Endometrial microvascular endothelial cells (primary cell): ENCODE data around the gene TOMM40. TPM values are rescaled to one million over a fixed set of nuclear protein-coding genes. Genes with fewer than 3 reads are reported as not detected.
"Not testable (repeated sequence)": the region's sequence is repeated elsewhere in the genome, so short reads cannot be mapped to it uniquely, and the experiment has no call there.

Experiments used
- in situ Hi-C: cut with HindIII; loops from 2 replicates; pipeline ENCODE4 v1.10.0; 2017; ENCODE audit warnings: low sequenced_read_pairs, low pct_unique_long_range_greater_than_20kb; ENCODE audit errors: inconsistent ontology term
- total RNA-seq: library from RNA; depleted of rRNA; stranded (reverse); fragments of >200 nt; gene quantifications from one replicate; pipeline ENCODE4 v1.2.3, GENCODE V29; 2015; ENCODE audit errors: inconsistent ontology term

The TOMM40 gene
- total RNA-seq, 1 donor from 2014 or later, result 142 TPM

DNA sequence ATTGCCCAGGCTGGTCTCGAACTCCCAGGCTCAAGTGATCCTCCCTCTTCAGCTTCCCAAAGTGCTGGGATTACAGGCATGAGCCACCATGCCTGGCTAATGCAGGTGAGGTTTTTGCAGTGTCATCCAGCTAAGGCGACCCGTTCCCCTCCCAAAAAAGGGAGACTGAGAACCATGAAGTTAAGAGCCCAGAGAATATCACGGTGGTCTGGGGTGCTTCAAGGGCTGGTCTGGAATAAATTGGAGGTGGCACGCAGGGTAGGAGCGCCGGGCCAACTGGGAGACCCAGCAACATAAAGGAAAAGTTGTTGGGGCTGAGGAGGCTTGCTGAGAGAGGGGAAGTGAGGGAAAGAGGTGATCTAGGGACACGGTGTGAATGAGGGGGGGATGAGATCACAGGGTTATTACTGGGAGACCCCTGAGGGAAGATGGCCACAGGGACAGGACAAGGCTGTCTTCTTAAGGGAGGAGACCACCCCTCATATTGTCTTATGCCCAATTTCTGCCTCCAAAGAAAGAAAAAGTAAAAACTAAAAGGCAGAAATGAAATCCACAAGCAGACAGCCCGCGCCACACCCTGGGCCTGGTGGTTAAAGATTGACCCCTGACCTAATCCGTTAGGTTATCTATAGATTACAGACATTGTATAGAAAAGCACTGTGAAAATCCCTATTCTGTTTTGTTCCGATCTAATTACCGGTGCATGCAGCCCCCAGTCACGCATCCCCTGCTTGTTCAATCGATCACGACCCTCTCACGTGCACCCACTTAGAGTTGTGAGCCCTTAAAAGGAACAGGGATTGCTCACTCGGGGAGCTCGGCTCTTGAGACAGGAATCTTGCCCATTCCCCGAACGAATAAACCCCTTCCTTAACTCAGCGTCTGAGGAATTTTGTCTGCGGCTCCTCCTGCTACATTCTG is 22.7 kb downstream of the TOMM40 start:
- in situ Hi-C loops, result not testable (repeated sequence)

DNA sequence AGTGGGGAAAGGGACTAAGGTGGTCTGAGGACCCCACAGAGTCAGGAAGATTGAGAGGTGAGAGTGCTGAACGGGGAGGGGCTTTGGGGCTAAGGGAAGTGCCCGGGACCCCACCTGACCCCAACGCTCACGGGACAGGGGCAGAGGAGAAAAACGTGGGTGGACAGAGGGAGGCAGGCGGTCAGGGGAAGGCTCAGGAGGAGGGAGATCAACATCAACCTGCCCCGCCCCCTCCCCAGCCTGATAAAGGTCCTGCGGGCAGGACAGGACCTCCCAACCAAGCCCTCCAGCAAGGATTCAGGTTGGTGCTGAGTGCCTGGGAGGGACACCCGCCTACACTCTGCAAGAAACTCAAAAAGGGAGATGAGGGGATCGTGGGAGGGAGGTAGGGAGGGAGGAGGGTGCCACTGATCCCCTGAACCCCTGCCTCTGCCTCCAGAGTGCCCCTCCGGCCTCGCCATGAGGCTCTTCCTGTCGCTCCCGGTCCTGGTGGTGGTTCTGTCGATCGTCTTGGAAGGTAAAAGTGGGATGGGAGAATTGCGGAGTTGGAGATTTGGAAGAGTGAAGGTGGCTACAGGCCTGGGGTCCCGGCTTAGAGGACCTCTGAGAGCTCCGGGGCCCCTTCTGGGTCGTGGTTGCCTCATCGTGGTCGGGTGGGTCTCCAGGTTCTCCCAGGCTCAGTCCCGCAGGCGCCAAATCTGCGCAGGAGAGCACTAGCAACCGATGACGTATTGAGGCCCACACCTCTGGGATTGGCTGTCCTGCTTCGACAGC is 23.6 kb downstream of the TOMM40 start, which contains the start of gene APOC1:
Gene APOC1 (plus strand): TSS at position 176 of the 774 bp plus-strand sequence. CDS start 284 bp downstream, at position 460.
- in situ Hi-C loops, result not testable (repeated sequence)

DNA sequence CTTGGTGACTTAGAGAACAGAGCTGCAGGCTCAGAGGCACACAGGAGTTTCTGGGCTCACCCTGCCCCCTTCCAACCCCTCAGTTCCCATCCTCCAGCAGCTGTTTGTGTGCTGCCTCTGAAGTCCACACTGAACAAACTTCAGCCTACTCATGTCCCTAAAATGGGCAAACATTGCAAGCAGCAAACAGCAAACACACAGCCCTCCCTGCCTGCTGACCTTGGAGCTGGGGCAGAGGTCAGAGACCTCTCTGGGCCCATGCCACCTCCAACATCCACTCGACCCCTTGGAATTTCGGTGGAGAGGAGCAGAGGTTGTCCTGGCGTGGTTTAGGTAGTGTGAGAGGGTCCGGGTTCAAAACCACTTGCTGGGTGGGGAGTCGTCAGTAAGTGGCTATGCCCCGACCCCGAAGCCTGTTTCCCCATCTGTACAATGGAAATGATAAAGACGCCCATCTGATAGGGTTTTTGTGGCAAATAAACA is 33.2 kb downstream of the TOMM40 start:
- in situ Hi-C loops, result no loop called here

DNA sequence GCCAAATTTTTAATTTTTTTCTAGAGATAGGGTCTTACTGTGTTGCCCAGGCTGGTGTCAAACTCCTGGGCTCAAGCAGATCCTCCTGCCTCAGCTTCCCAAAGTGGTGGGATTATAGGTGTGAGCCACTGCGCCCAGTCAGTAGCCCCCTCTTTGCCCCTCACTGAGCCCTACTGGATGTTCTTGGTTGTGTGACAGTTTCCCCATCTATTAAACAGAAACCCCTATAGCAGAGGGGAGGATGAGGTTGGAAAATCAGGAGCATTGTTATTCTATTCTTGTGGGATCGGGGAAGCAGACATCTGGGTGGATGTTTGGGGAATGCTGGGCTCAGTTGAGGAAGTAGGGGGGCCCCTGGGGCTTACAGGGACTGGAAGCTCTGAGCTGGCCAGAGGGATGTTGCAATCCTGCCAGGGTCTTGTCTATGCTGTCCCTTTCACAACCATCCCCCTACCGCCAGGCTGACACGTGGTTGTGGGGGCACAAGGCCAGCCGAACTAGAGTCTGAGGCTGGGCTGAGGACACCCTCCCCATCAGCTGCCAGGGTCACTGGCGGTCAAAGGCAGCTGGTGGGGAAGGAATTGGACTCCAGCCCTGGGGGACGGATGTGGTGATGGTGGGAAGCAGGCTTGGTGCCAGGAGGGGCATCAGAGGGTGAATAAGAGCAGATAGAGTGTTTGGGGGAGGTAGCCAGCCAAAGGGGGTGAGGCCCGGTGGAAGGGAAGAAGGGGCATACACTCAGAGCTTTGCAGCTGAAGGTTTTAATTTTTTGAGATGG is 34.2 kb downstream of the TOMM40 start:
- in situ Hi-C loops, result no loop called here

DNA sequence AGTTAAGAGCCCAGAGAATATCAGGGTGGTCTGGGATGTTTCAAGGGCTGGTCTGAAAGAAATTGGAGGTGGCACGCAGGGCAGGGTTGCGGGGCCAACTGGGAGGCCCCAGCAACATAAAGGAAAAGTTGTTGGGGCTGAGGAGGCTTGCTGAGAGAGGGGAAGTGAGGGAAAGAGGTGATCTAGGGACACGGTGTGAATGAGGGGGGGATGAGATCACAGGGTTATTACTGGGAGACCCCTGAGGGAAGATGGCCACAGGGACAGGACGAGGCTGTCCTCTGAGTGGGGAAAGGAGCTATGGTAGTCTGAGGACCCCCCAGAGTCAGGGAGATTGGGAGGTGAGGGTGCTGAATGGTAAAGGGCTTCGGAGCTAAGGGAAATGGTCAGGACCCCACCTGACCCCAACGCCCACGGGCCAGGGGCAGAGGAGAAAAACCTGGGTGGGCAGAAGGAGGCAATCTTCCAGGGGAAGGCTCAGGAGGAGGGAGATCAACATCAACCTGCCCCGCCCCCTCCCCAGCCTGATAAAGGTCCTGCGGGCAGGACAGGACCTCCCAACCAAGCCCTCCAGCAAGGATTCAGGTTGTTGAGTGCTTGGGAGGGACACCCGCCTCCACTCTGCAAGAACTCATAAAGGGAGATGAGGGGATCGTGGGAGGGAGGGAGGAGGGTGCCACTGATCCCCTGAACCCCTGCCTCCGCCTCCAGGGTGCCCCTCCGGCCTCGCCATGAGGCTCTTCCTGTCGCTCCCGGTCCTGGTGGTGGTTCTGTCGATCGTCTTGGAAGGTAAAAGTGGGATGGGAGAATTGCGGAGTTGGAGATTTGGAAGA is 35.4 kb downstream of the TOMM40 start:
- in situ Hi-C loops, result not testable (repeated sequence)

DNA sequence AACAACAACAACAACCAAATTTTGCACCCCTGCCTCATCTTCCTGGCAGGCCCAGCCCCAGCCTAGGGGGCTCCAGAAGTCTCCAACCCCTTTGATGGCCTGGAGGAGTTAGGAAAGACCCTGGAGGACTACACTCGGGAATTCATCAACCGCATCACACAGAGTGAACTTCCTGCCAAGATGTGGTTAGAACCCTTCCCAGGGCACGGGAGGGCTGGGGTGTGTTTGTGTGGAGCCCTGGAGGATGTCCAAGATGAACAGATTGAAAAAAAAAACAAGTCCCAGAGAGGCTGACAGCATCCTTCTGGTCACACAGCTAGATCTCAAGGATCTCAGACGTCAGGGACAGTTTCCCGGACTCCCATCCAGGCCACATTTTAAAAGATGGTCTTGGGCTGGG is 36.7 kb downstream of the TOMM40 start:
- in situ Hi-C loops, result no loop called here

DNA sequence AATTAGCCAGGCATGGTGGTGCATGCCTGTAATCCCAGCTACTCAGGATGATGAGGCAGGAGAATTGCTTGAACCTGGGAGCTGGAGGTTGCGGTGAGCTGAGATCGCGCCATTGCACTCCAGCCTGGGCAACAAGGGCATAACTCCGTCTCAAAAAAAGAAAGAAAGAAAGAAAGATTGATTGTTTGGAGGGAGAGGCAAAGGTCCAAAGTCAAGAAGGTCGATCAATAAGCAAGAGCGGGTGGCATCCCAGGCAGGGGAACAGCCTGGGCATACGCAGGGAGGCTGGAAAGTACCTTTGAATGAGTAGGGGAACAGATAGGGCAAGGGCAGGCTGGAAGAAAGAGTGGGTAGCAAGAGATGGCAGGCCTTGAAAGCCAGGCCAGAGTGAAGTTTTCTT is 39.0 kb downstream of the TOMM40 start:
- in situ Hi-C loops, result no loop called here

DNA sequence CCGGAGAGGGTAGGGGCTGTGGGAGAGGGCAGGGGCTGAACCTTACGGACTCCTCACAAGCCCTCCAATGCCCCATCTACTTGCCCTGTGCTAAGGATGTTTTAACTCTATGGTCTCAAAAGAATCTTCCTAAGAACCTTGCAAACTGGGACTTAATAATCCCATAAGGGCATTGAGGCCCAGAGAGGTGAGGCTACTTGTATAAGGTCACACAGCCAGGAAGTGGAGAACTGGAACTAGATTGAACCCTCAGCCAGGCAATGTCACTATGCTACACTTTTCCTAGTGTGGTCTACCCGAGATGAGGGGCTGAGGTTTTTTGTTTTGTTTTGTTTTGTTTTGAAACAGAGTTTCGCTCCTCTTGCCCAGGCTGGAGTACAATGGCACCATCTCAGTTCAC is 40.5 kb downstream of the TOMM40 start:
- in situ Hi-C loops, result no loop called here

DNA sequence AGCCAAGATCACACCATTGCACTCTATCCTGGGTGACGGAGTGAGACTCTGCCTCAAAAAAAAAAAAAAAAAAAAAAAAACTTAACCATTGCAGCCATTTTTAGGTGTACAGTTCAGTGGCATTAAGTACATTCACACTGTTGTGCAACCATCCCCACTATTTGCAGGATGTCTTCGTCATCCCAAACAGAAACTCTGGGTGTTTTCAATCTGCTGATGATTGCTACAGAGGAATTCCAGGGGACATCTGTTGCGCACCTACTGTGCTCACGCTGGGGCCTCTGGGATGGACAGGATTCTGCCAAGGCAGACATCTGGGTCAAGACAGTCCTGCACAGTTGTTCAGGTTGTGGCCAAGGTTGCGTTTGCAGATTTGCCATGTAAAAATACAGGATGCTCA is 48.6 kb downstream of the TOMM40 start:
- in situ Hi-C loops, result no loop called here

DNA sequence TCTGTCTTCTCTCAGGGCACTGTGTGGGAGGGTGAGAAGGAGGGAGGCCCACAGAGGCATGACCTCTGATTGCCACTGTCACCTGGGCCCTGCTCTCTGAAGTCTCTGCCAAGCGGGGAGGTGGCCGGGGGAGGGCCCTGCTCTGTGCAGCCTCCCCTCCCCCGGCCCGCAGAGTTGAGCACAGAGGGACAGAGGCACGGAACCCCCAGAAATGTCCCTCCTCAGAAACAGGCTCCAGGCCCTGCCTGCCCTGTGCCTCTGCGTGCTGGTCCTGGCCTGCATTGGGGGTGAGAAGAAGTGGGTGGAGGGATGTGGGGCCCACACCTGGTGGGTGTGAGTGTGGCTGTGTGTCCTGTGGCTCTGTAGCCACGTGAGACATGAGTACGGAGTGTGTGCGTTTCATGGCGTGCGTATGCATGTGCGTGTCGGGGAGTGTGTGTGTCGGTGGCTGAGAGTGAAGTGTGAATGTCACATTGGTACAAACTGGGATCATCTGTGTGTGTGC is 51.1 kb downstream of the TOMM40 start, which contains the start of gene APOC4:
Gene APOC4 (plus strand): TSS at position 171 of the 505 bp plus-strand sequence. CDS start 41 bp downstream, at position 212.
- in situ Hi-C loops, result no loop called here

DNA sequence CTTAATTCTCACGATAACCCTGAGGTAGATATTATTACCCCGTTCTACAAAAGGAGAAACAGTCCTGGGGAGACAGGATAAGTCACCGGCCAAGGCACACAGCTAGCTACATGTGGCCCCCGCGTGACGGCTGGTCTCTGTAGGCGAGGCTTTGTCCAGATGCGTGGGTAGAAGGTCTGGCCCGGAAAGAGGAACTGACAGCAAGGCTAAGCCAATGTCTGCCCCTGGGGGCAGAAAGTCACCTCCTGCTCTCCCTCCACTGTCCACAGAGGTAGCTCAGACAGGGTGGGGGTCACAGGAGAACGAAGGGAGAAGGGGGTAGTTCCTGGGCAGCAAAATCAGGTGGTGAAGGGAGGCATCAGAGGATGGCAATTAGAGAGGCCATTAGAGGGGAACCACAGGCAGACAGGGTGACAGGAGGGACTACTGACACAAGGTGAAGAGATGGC is 52.8 kb downstream of the TOMM40 start:
- in situ Hi-C loops, result no loop called here

DNA sequence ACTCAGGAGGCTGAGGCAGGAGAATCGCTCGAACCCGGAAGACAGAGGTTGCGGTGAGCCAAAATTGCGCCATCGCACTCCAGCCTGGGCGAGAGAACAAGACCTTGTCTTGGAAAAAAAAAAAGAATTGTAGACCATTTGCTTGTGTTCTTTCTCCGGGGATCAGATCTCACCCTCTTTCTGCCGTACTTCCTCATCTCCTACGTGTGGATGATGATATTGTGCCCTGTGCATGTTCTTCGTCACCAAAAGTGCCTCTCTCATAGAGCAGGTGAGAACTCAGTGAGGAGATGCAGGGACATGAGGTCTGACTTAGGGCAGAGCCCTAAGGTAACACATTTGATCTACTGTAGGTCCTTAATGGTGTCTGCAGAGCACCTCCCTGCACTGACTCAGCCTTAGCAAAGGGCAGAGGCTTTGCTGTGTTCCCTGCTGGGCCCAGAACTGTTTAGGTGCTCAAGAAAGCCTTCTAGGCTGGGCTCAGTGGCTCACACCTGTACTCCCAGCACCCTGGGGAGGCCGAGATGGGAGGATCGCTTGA is 56.1 kb downstream of the TOMM40 start:
- in situ Hi-C loops, result no loop called here

DNA sequence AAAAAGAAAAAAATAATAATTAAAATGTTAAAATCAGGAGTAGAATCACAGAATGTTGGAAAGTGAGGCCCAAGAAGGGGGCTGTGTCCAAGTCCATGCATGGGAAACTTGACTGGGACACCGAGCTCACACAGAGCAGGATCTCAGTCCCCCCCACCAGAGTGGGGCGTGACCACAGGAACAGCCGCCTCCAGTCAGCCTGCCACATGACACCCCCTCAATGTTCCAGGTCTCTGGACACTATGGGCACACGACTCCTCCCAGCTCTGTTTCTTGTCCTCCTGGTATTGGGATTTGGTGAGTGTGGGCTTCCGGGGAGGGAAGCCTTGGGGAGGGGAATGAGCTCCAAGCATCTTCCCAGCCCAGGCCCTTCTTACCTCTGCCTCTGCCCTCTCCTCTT is 57.2 kb downstream of the TOMM40 start:
- in situ Hi-C loops, result no loop called here

DNA sequence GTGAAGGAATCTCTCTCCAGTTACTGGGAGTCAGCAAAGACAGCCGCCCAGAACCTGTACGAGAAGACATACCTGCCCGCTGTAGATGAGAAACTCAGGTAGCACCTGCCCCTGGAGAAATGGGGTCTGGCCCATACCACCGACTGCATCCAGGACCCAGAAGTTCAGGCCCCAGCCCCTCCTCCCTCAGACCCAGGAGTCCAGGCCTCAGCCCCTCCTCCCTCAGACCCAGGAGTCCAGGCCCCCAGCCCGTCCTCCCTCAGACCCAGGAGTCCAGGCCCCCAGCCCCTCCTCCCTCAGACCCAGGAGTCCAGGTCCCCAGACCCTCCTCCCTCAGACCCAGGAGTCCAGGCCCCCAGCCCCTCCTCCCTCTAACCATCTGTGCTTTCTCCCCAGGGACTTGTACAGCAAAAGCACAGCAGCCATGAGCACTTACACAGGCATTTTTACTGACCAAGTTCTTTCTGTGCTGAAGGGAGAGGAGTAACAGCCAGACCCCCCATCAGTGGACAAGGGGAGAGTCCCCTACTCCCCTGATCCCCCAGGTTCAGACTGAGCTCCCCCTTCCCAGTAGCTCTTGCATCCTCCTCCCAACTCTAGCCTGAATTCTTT is 57.8 kb downstream of the TOMM40 start:
- in situ Hi-C loops, result no loop called here

DNA sequence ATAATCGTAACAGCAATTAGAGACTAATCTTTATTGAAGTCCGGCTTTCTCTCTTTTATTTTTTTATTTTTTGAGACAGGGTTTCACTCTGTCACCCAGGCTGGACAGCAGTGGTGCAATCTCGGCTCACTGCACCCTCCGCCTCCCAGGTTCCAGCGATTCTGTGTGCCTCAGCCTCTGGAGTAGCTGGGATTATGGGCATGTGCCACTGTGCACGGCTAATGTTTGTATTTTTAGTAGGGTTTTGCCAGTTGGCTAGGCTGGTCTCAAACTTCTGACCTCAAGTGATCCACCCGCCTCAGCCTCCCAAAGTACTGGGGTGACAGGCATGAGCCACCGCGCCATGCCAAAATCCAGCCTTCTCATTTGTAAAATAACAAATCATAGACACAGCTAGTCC is 58.5 kb downstream of the TOMM40 start:
- in situ Hi-C loops, result no loop called here

DNA sequence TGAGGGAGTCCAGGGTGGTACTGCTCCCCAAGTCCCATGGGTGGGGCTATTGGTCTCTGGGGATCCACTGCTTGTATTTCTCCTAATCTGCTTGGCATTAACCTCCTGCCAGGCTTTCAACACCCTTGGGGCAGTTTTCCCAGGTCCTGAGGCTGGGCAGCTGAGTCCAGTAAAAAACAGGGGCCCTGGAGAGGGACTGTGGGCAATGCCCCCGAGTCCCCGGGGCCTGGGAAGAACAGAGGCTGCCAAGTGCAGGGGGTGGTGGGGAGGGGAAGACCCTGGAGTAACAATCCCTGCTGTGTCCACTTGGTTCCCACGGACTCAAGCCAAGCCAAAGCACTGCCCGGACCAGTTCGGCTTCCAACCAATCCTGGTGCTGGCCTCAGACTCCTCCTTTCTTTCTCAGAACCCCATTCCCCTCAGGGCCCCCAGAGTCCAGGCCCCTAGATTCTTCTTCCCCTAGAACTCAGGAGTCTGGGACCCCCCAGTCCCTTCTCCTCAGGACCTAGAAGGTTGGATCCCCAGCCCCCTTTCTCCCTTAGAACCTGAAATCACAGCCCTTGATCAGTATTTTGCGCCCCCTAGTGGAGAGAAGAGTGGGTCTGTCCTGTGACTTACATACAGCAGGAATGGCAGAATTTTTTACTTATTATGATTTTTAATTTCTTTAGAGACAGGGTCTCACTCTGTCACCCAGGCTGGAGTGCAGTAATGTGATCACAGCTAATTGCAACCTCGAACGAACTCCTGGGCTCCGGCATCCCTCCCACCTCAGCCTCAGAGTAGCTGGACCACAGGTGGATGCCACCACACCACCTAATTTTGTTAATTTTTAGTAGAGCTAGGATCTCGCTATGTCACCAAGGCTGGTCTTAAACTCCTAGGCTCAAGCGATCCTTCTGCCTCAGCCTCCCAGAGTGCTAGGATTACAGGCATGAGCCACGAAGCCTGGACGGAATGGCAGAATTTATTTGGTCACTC is 60.4 kb downstream of the TOMM40 start:
- in situ Hi-C loops, result no loop called here
